MM.1S (cell line): Measurements from ENCODE around the gene SLC15A2.

Experiments used
- CTCF ChIP-seq: fragments of 300-600 bp; sonication (generic); IDR thresholded peaks from 2 replicates; pipeline ENCODE4 v1.5.1; 2016; ENCODE audit warnings: antibody characterized with exemption, low read length, mixed read lengths
- EZH2 ChIP-seq: fragments of 300-600 bp; sonication (generic); optimal IDR thresholded peaks from 2 replicates; pipeline ENCODE3; 2017; ENCODE audit warnings: low read depth, mild to moderate bottlenecking, antibody characterized with exemption, low read length, mixed read lengths
- EZH2phosphoT487 ChIP-seq: fragments of 300-600 bp; sonication (generic); IDR thresholded peaks from 2 replicates; pipeline ENCODE4 v1.6.1; 2018; ENCODE audit warnings: antibody characterized with exemption, low read length

GRCh38 chr3:121844892-121845291 is 49.3 kb upstream of the SLC15A2 start:
- TF ChIP-seq CTCF, result no peak
- no peak for TF ChIP-seq EZH2
- no peak for TF ChIP-seq EZH2phosphoT487
